ENCODE data around the gene BMP2K. TPM values are rescaled to one million over a fixed set of nuclear protein-coding genes. Genes with fewer than 3 reads are reported as not detected.
"Not testable (repeated sequence)": the region's sequence is repeated elsewhere in the genome, so short reads cannot be mapped to it uniquely, and the experiment has no call there.

BMP2K gene
- total and polyA plus RNA-seq, 5 experiments from 2014 or later, result 2.2 to 18.8 (median 4.1) TPM

GRCh38 chr4:78862314-78862737 is 86.2 kb downstream of the BMP2K start:
- POLR2A ChIA-PET, result no interaction called here
- Mint-ChIP-seq H3K4me3 (no peak overlapping the region), H3K4me1 (peaks cover 0 to 6% (median 2%) of the 10 kb centered on the region in 4 donors), H3K36me3 (peaks cover 0 to 23% (median 0%) of the 10 kb centered on the region in 3 donors), H3K27ac (peak overlapping the region in 4 of 10 donors; percentile 24 to 73 (median 64)), H3K27me3 (no peaks in the 10 kb centered on the region), H3K9me3 (no peaks in the 10 kb centered on the region)
- no peak for ATAC-seq
- no peak for DNase-seq

GRCh38 chr4:78863254-78863869 is 87.2 kb downstream of the BMP2K start:
- DNase-seq (no peak), ATAC-seq (no peak)
- peaks cover 0 to 6% (median 2%) of the 10 kb centered on the region in 4 donors for H3K4me1 Mint-ChIP-seq
- no peak overlapping the region for H3K4me3 Mint-ChIP-seq
- POLR2A ChIA-PET, result interaction anchor here (0.6 kb wide), 1 partner anchor 251 kb away, joined by 3 read pairs; no protein-coding TSS in a partner anchor
- H3K27ac Mint-ChIP-seq, result no peak overlapping the region
- no peaks in the 10 kb centered on the region for H3K9me3 Mint-ChIP-seq
- peaks cover 0 to 30% (median 4%) of the 10 kb centered on the region in 3 donors for H3K36me3 Mint-ChIP-seq
- no peaks in the 10 kb centered on the region for H3K27me3 Mint-ChIP-seq

- peaks cover 0 to 37% (median 5%) of the 10 kb centered on the region in 3 donors for H3K36me3 Mint-ChIP-seq
- no peak overlapping the region for H3K4me3 Mint-ChIP-seq
- H3K4me1 Mint-ChIP-seq, result peaks cover 0 to 6% (median 2%) of the 10 kb centered on the region in 4 donors
- DNase-seq (no peak), ATAC-seq (no peak)
- no peak overlapping the region for H3K27ac Mint-ChIP-seq
- POLR2A ChIA-PET, result no interaction called here
- no peaks in the 10 kb centered on the region for H3K9me3 Mint-ChIP-seq
- H3K27me3 Mint-ChIP-seq, result no peaks in the 10 kb centered on the region
These were observed 87.8 kb downstream of the BMP2K start for GRCh38 chr4:78863991-78864390.

GRCh38 chr4:78864405-78865024 is 88.4 kb downstream of the BMP2K start:
- POLR2A ChIA-PET, result no interaction called here
- no peaks in the 10 kb centered on the region for H3K9me3 Mint-ChIP-seq
- H3K27ac Mint-ChIP-seq, result no peak overlapping the region
- H3K4me1 Mint-ChIP-seq, result peaks cover 0 to 6% (median 2%) of the 10 kb centered on the region in 4 donors
- ATAC-seq, result peak; percentile 52 to 60
- peak in 6 of 10 donors; percentile 24 to 77 (median 64) for DNase-seq
- no peaks in the 10 kb centered on the region for H3K27me3 Mint-ChIP-seq
- peaks cover 0 to 40% (median 5%) of the 10 kb centered on the region in 3 donors for H3K36me3 Mint-ChIP-seq
- H3K4me3 Mint-ChIP-seq, result no peak overlapping the region

- ATAC-seq, result no peak
- no peak overlapping the region for H3K4me3 Mint-ChIP-seq
- no peaks in the 10 kb centered on the region for H3K27me3 Mint-ChIP-seq
- POLR2A ChIA-PET, result no interaction called here
- peaks cover 0 to 6% (median 2%) of the 10 kb centered on the region in 4 donors for H3K4me1 Mint-ChIP-seq
- H3K9me3 Mint-ChIP-seq, result no peaks in the 10 kb centered on the region
- peak overlapping the region in 1 of 10 donors; percentile 4 for H3K27ac Mint-ChIP-seq
- H3K36me3 Mint-ChIP-seq, result peaks cover 0 to 44% (median 5%) of the 10 kb centered on the region in 3 donors
- no peak for DNase-seq
These were observed 89.3 kb downstream of the BMP2K start for GRCh38 chr4:78865451-78865850.

- H3K27ac Mint-ChIP-seq, result not testable (repeated sequence)
These were observed 92.6 kb downstream of the BMP2K start for GRCh38 chr4:78868712-78869111.

GRCh38 chr4:78870056-78870455 is 93.9 kb downstream of the BMP2K start:
- H3K9me3 Mint-ChIP-seq, result no peaks in the 10 kb centered on the region
- DNase-seq, result no peak
- H3K27me3 Mint-ChIP-seq, result no peaks in the 10 kb centered on the region
- no peak overlapping the region for H3K27ac Mint-ChIP-seq
- ATAC-seq, result no peak
- no peak overlapping the region for H3K4me3 Mint-ChIP-seq
- H3K36me3 Mint-ChIP-seq, result peaks cover 4 to 76% (median 23%) of the 10 kb centered on the region in 3 donors
- POLR2A ChIA-PET, result no interaction called here
- H3K4me1 Mint-ChIP-seq, result no peaks in the 10 kb centered on the region

More at GRCh38 chr4:78868712-78869111, 92.6 kb downstream of the BMP2K start:
- H3K9me3 Mint-ChIP-seq, POLR2A ChIA-PET, DNase-seq, ATAC-seq, H3K4me1 Mint-ChIP-seq, H3K4me3 Mint-ChIP-seq, H3K27me3 Mint-ChIP-seq: not testable (repeated sequence)
- H3K36me3 Mint-ChIP-seq, result peaks cover 4 to 64% (median 23%) of the 10 kb centered on the region in 3 donors

GRCh38 chr4:78876568-78877320 is 100.6 kb downstream of the BMP2K start:
- Mint-ChIP-seq H3K4me1 (peaks cover 0 to 5% (median 0%) of the 10 kb centered on the region in 4 donors), H3K27me3 (no peaks in the 10 kb centered on the region), H3K9me3 (no peaks in the 10 kb centered on the region), H3K27ac (no peak overlapping the region), H3K36me3 (peaks cover 0 to 48% (median 20%) of the 10 kb centered on the region in 3 donors), H3K4me3 (no peak overlapping the region)
- DNase-seq, result no peak
- POLR2A ChIA-PET, result no interaction called here
- ATAC-seq, result no peak

GRCh38 chr4:78878031-78878430 is 101.9 kb downstream of the BMP2K start:
- POLR2A ChIA-PET, result no interaction called here
- H3K9me3 Mint-ChIP-seq, result no peaks in the 10 kb centered on the region
- no peaks in the 10 kb centered on the region for H3K27me3 Mint-ChIP-seq
- no peak overlapping the region for H3K4me3 Mint-ChIP-seq
- H3K36me3 Mint-ChIP-seq, result peaks cover 0 to 38% (median 10%) of the 10 kb centered on the region in 3 donors
- no peak overlapping the region for H3K27ac Mint-ChIP-seq
- DNase-seq (no peak), ATAC-seq (no peak)
- H3K4me1 Mint-ChIP-seq, result peaks cover 0 to 5% (median 0%) of the 10 kb centered on the region in 4 donors

GRCh38 chr4:78880874-78881492 is 104.8 kb downstream of the BMP2K start:
- ATAC-seq (no peak), DNase-seq (no peak)
- H3K4me1 Mint-ChIP-seq, result peaks cover 0 to 5% (median 0%) of the 10 kb centered on the region in 4 donors
- peaks cover 0 to 23% (median 13%) of the 10 kb centered on the region in 3 donors for H3K36me3 Mint-ChIP-seq
- POLR2A ChIA-PET, result no interaction called here
- H3K27ac Mint-ChIP-seq, result no peak overlapping the region
- H3K9me3 Mint-ChIP-seq, result no peaks in the 10 kb centered on the region
- no peaks in the 10 kb centered on the region for H3K27me3 Mint-ChIP-seq
- H3K4me3 Mint-ChIP-seq, result no peak overlapping the region

GRCh38 chr4:78885598-78885997 is 109.4 kb downstream of the BMP2K start:
- peaks cover 0 to 40% (median 17%) of the 10 kb centered on the region in 3 donors for H3K36me3 Mint-ChIP-seq
- POLR2A ChIA-PET, result no interaction called here

GRCh38 chr4:78889955-78890354 is 113.8 kb downstream of the BMP2K start:
- Mint-ChIP-seq H3K27me3 (no peaks in the 10 kb centered on the region), H3K4me3 (no peak overlapping the region), H3K27ac (no peak overlapping the region), H3K36me3 (peaks cover 0 to 64% (median 38%) of the 10 kb centered on the region in 3 donors), H3K9me3 (no peaks in the 10 kb centered on the region), H3K4me1 (peaks cover 0 to 2% (median 0%) of the 10 kb centered on the region in 4 donors)
- ATAC-seq (no peak), DNase-seq (no peak)
- POLR2A ChIA-PET, result interaction anchor here (0.6 kb wide), 1 partner anchor 934 kb away, joined by 5 read pairs; no protein-coding TSS in a partner anchor

More at GRCh38 chr4:78885598-78885997, 109.4 kb downstream of the BMP2K start:
- no peak overlapping the region for H3K4me3 Mint-ChIP-seq
- peaks cover 0 to 4% (median 0%) of the 10 kb centered on the region in 4 donors for H3K4me1 Mint-ChIP-seq
- ATAC-seq (no peak), DNase-seq (no peak)
- H3K27ac Mint-ChIP-seq, result no peak overlapping the region
- no peaks in the 10 kb centered on the region for H3K9me3 Mint-ChIP-seq
- H3K27me3 Mint-ChIP-seq, result no peaks in the 10 kb centered on the region

Measured in naive thymus-derived CD8-positive, alpha-beta T cell (primary cell).